ENCODE measurements around the gene NUP210.

- TF ChIP-seq, protein P1, sequence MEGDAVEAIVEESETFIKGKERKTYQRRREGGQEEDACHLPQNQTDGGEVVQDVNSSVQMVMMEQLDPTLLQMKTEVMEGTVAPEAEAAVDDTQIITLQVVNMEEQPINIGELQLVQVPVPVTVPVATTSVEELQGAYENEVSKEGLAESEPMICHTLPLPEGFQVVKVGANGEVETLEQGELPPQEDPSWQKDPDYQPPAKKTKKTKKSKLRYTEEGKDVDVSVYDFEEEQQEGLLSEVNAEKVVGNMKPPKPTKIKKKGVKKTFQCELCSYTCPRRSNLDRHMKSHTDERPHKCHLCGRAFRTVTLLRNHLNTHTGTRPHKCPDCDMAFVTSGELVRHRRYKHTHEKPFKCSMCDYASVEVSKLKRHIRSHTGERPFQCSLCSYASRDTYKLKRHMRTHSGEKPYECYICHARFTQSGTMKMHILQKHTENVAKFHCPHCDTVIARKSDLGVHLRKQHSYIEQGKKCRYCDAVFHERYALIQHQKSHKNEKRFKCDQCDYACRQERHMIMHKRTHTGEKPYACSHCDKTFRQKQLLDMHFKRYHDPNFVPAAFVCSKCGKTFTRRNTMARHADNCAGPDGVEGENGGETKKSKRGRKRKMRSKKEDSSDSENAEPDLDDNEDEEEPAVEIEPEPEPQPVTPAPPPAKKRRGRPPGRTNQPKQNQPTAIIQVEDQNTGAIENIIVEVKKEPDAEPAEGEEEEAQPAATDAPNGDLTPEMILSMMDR (IDR thresholded peaks at IDR 0.05), result no peak
- TF ChIP-seq POLR2A (IDR thresholded peaks at IDR 0.05), result no peak
Observed at GRCh38 chr3:13323822-13324221, 96.3 kb downstream of the NUP210 start.
